MCF 10A (cell line): ENCODE results near the gene ARMC8. TPM values are rescaled to one million over a fixed set of nuclear protein-coding genes. Genes with fewer than 3 reads are reported as not detected.

Source experiments
- BruUV-seq: library from RNA; stranded (reverse); fragments of 400-500 nt; replicated peaks from 2 replicates; lab custom pipeline; 2021; lab: Mats Ljungman, UMichigan
- CTCF ChIA-PET: fragments of 300-600 bp; sonication (Branson Sonifier 250); formaldehyde crosslinking; extraction: SDS; loops from one replicate; lab custom pipeline; 2021; ENCODE audit warnings: antibody characterized with exemption, inconsistent platforms; lab: Yijun Ruan, JAX
- POLR2A ChIA-PET: fragments of 300-600, 350-650 bp; sonication (Branson Sonifier 250); formaldehyde crosslinking; extraction: SDS; loops from one replicate; lab custom pipeline; 2020; ENCODE audit warnings: antibody characterized with exemption, inconsistent platforms; lab: Yijun Ruan, JAX
- DNase-seq: peaks from one replicate; pipeline ENCODE4 v3.0.0-alpha.2; 2018; ENCODE audit not compliant: unreplicated experiment
- H3K27ac Mint-ChIP-seq: one replicate; pipeline ENCODE4 v1.8.0; 2022; ENCODE audit warnings: mild to moderate bottlenecking, low read depth, mixed read lengths; ENCODE audit not compliant: unreplicated experiment
- H3K27me3 Mint-ChIP-seq: one replicate; pipeline ENCODE4 v1.8.0; 2022; ENCODE audit warnings: mixed read lengths; ENCODE audit not compliant: insufficient read depth, unreplicated experiment
- H3K36me3 Mint-ChIP-seq: one replicate; pipeline ENCODE4 v1.8.0; 2022; ENCODE audit warnings: mild to moderate bottlenecking, moderate library complexity, mixed read lengths; ENCODE audit not compliant: insufficient read depth, unreplicated experiment
- H3K4me1 Mint-ChIP-seq: one replicate; pipeline ENCODE4 v1.8.0; 2022; ENCODE audit warnings: mixed read lengths; ENCODE audit not compliant: insufficient read depth, unreplicated experiment
- H3K4me3 Mint-ChIP-seq: one replicate; pipeline ENCODE4 v1.8.0; 2022; ENCODE audit warnings: mild to moderate bottlenecking, moderate library complexity, mixed read lengths; ENCODE audit not compliant: unreplicated experiment
- H3K9me3 Mint-ChIP-seq: one replicate; pipeline ENCODE4 v1.8.0; 2022; ENCODE audit warnings: mixed read lengths; ENCODE audit not compliant: unreplicated experiment
- intact Hi-C: fragments of 100-400 bp; cut with micrococcal nuclease; formaldehyde crosslinking; loops from 2 replicates; pipeline ENCODE4 v1.14.1; 2022
- total RNA-seq: library from RNA; stranded (reverse); gene quantifications from 2 replicates; pipeline ENCODE4 v1.2.3, GENCODE V29; 2022
- TF ChIP-seq, protein P1 (sequence below): fragments of 200-600 bp; IDR thresholded peaks from one replicate; pipeline ENCODE4 v1.8.0; 2022; ENCODE audit warnings: antibody characterized with exemption, mild to moderate bottlenecking; ENCODE audit not compliant: unreplicated experiment

ARMC8 gene
- total RNA-seq, 1 experiment from 2014 or later = 29.8 TPM

- ChIA-PET CTCF (no interaction called here), POLR2A (no interaction called here)
- TF ChIP-seq, protein P1, sequence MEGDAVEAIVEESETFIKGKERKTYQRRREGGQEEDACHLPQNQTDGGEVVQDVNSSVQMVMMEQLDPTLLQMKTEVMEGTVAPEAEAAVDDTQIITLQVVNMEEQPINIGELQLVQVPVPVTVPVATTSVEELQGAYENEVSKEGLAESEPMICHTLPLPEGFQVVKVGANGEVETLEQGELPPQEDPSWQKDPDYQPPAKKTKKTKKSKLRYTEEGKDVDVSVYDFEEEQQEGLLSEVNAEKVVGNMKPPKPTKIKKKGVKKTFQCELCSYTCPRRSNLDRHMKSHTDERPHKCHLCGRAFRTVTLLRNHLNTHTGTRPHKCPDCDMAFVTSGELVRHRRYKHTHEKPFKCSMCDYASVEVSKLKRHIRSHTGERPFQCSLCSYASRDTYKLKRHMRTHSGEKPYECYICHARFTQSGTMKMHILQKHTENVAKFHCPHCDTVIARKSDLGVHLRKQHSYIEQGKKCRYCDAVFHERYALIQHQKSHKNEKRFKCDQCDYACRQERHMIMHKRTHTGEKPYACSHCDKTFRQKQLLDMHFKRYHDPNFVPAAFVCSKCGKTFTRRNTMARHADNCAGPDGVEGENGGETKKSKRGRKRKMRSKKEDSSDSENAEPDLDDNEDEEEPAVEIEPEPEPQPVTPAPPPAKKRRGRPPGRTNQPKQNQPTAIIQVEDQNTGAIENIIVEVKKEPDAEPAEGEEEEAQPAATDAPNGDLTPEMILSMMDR = no peak
- Mint-ChIP-seq H3K27me3 (peaks cover 25% of the 10 kb centered on the region), H3K27ac (no peak overlapping the region), H3K36me3 (no peaks in the 10 kb centered on the region), H3K9me3 (peaks cover 26% of the 10 kb centered on the region), H3K4me1 (peaks cover 4% of the 10 kb centered on the region), H3K4me3 (no peak overlapping the region)
- intact Hi-C loops = no loop called here
- no TSS peak for BruUV-seq
- DNase-seq = no peak
Observed at GRCh38 chr3:138310494-138310893, 123.4 kb downstream of the ARMC8 start.

GRCh38 chr3:138314751-138315150, 127.7 kb downstream of the ARMC8 start:
- H3K4me3 Mint-ChIP-seq = no peak overlapping the region
- POLR2A ChIA-PET = interaction anchor here (0.5 kb wide), 1 partner anchor 63 kb away, joined by 4 read pairs; no protein-coding TSS in a partner anchor
- no peaks in the 10 kb centered on the region for H3K36me3 Mint-ChIP-seq
- CTCF ChIA-PET = interaction anchor here (0.5 to 1.2 kb wide), 4 partner anchors 9 to 104 kb away, joined by 3 read pairs; no protein-coding TSS in a partner anchor
- peaks cover 4% of the 10 kb centered on the region for H3K4me1 Mint-ChIP-seq
- H3K9me3 Mint-ChIP-seq = peaks cover 13% of the 10 kb centered on the region
- H3K27ac Mint-ChIP-seq = no peak overlapping the region
- TF ChIP-seq, protein P1 = no peak
- no TSS peak for BruUV-seq
- intact Hi-C loops = no loop called here
- peaks cover 21% of the 10 kb centered on the region for H3K27me3 Mint-ChIP-seq
- DNase-seq = no peak

DNA sequence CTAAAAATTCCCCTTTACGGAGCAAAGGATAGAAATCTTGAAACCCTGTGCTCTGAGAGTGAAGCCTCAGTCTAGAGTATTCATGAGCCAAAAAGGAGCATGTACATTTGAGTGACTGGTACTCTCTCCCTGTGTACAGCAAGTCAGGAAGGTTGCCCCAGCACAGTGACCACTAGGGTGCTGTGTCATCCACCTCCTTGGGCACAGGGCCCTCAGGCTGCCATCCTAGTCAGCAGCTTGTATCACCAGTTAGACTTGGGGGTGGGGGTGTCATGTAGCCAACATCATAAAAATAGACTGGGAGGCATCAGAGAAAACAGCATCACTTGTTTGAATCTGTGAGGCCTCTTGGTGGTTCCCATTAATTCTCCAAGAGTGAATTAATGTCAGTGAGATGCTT, 130.6 kb downstream of the ARMC8 start:
- no TSS peak for BruUV-seq
- no peaks in the 10 kb centered on the region for H3K9me3 Mint-ChIP-seq
- intact Hi-C loops = no loop called here
- no peak for DNase-seq
- H3K27ac Mint-ChIP-seq = no peak overlapping the region
- no peaks in the 10 kb centered on the region for H3K27me3 Mint-ChIP-seq
- CTCF ChIA-PET = interaction anchor here (0.7 to 2.2 kb wide), 3 partner anchors 11 to 199 kb away, joined by 4 to 10 read pairs (median 6); no protein-coding TSS in a partner anchor
- peaks cover 4% of the 10 kb centered on the region for H3K4me1 Mint-ChIP-seq
- H3K36me3 Mint-ChIP-seq = no peaks in the 10 kb centered on the region
- POLR2A ChIA-PET = no interaction called here
- no peak overlapping the region for H3K4me3 Mint-ChIP-seq
- TF ChIP-seq, protein P1 = no peak

DNA sequence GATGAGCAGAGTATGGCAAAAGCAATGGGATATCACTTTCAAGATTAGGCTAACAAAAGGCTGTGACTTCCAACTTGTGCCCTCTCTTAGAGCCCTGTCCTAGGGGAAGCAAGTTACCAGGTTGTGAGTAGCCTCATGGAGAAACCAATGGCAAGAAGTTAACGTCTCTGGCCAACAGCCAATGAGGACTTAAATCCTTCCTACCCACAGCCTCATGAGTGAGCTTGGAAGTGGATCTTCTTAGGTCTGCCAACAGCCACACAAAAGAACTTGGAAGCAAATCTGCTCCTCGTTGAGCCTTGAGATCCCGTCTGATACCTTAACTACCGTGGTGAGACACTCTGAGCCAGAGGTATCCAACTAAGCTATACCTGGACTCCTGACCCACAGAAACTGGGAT, 136.9 kb downstream of the ARMC8 start:
- DNase-seq = no peak
- Mint-ChIP-seq H3K36me3 (no peaks in the 10 kb centered on the region), H3K9me3 (no peaks in the 10 kb centered on the region), H3K27ac (no peak overlapping the region), H3K4me1 (peaks cover 9% of the 10 kb centered on the region), H3K27me3 (no peaks in the 10 kb centered on the region), H3K4me3 (no peak overlapping the region)
- ChIA-PET POLR2A (no interaction called here), CTCF (interaction anchor here (1.2 kb wide), 1 partner anchor 9 kb away, joined by 3 read pairs; no protein-coding TSS in a partner anchor)
- intact Hi-C loops = no loop called here
- BruUV-seq = no TSS peak
- TF ChIP-seq, protein P1 = no peak
